Measurements from ENCODE around the gene TPH2.

The TPH2 gene

GRCh38 chr12:72074065-72074464 lies 135.4 kb downstream of the TPH2 start:
- H3K4me3 ChIP-seq (IDR thresholded peaks at IDR 0.05; ENCODE audit: insufficient read depth, low read depth, low read length), result no peak overlapping the region
- no peaks in the 10 kb centered on the region for H3K79me2 ChIP-seq (ENCODE audit: insufficient read depth, low read depth)
- H2AFZ ChIP-seq (ENCODE audit: low read depth), result no peak overlapping the region
- no peak overlapping the region for H3K9ac ChIP-seq
- H3K36me3 ChIP-seq (ENCODE audit: insufficient read depth), result no peaks in the 10 kb centered on the region
- TF ChIP-seq CTCF (conservative IDR thresholded peaks at IDR 0.05; ENCODE audit: low read depth, low read length), result no peak
- no peak overlapping the region for H3K27ac ChIP-seq
- H4K20me1 ChIP-seq (ENCODE audit: insufficient read depth), result no peaks in the 10 kb centered on the region
- H3K27me3 ChIP-seq (ENCODE audit: insufficient read depth, low read depth), result no peaks in the 10 kb centered on the region
- H3K4me1 ChIP-seq (ENCODE audit: low read depth, poor library complexity, severe bottlenecking), result no peaks in the 10 kb centered on the region
- no peak overlapping the region for H3K4me2 ChIP-seq

- Histone ChIP-seq H3K4me3 (IDR thresholded peaks at IDR 0.05; ENCODE audit: insufficient read depth, low read depth, low read length) (no peak overlapping the region), H3K79me2 (ENCODE audit: insufficient read depth, low read depth) (no peaks in the 10 kb centered on the region), H3K4me1 (ENCODE audit: low read depth, poor library complexity, severe bottlenecking) (no peaks in the 10 kb centered on the region), H3K4me2 (no peak overlapping the region), H2AFZ (ENCODE audit: low read depth) (no peak overlapping the region), H3K27ac (no peak overlapping the region), H3K9ac (no peak overlapping the region), H3K27me3 (ENCODE audit: insufficient read depth, low read depth) (no peaks in the 10 kb centered on the region), H3K36me3 (ENCODE audit: insufficient read depth) (no peaks in the 10 kb centered on the region), H4K20me1 (ENCODE audit: insufficient read depth) (no peaks in the 10 kb centered on the region)
- no peak for TF ChIP-seq CTCF (conservative IDR thresholded peaks at IDR 0.05; ENCODE audit: low read depth, low read length)
Observed at GRCh38 chr12:72074956-72075355, 136.3 kb downstream of the TPH2 start.

- Histone ChIP-seq H3K27ac (no peak overlapping the region), H3K27me3 (ENCODE audit: insufficient read depth, low read depth) (no peaks in the 10 kb centered on the region), H3K4me2 (no peak overlapping the region), H3K9ac (no peak overlapping the region), H3K4me3 (IDR thresholded peaks at IDR 0.05; ENCODE audit: insufficient read depth, low read depth, low read length) (no peak overlapping the region), H4K20me1 (ENCODE audit: insufficient read depth) (no peaks in the 10 kb centered on the region), H2AFZ (ENCODE audit: low read depth) (no peak overlapping the region), H3K79me2 (ENCODE audit: insufficient read depth, low read depth) (no peaks in the 10 kb centered on the region), H3K4me1 (ENCODE audit: low read depth, poor library complexity, severe bottlenecking) (no peaks in the 10 kb centered on the region), H3K36me3 (ENCODE audit: insufficient read depth) (no peaks in the 10 kb centered on the region)
- TF ChIP-seq CTCF (conservative IDR thresholded peaks at IDR 0.05; ENCODE audit: low read depth, low read length), result no peak
Observed at GRCh38 chr12:72075401-72075800, 136.8 kb downstream of the TPH2 start.

GRCh38 chr12:72075891-72076557 lies 137.4 kb downstream of the TPH2 start:
- Histone ChIP-seq H3K4me2 (no peak overlapping the region), H3K79me2 (ENCODE audit: insufficient read depth, low read depth) (no peaks in the 10 kb centered on the region), H3K4me3 (IDR thresholded peaks at IDR 0.05; ENCODE audit: insufficient read depth, low read depth, low read length) (no peak overlapping the region), H3K27ac (no peak overlapping the region), H4K20me1 (ENCODE audit: insufficient read depth) (no peaks in the 10 kb centered on the region), H3K27me3 (ENCODE audit: insufficient read depth, low read depth) (no peaks in the 10 kb centered on the region), H3K4me1 (ENCODE audit: low read depth, poor library complexity, severe bottlenecking) (no peaks in the 10 kb centered on the region), H3K36me3 (ENCODE audit: insufficient read depth) (no peaks in the 10 kb centered on the region), H3K9ac (no peak overlapping the region), H2AFZ (ENCODE audit: low read depth) (no peak overlapping the region)
- no peak for TF ChIP-seq CTCF (conservative IDR thresholded peaks at IDR 0.05; ENCODE audit: low read depth, low read length)
